Suprapubic skin (tissue), 3 donors: ENCODE data around the gene CFAP77.
"Not testable (repeated sequence)": the region's sequence is repeated elsewhere in the genome, so short reads cannot be mapped to it uniquely, and the experiment has no call there.

ENCODE experiments used
- CTCF ChIP-seq, 2 donors: fragments of 200-600 bp in 1 of 2; fragments of 450-650 bp in 1 of 2; sonication (generic) in 1 of 2; IDR thresholded peaks; one replicate each; pipeline ENCODE4 v1.5.1; 2016 to 2019; ENCODE audit warnings: antibody characterized with exemption in 2 of 2, mild to moderate bottlenecking in 1 of 2, moderate library complexity in 1 of 2
- POLR2A ChIP-seq, 2 donors: fragments of 450-650 bp; IDR thresholded peaks; one replicate each; pipeline ENCODE4 v1.6.1; 2017; ENCODE audit warnings: antibody characterized with exemption in 2 of 2, mild to moderate bottlenecking in 2 of 2, moderate library complexity in 2 of 2

- not testable (repeated sequence) for TF ChIP-seq CTCF, POLR2A (IDR thresholded peaks at IDR 0.05)
These were observed 31.6 kb upstream of the CFAP77 start for GRCh38 chr9:132378416-132378815.
